HG02798 (cell line): ENCODE measurements around the gene SLC4A7.
A peak's percentile ranks its signal among the peaks of the same experiment; 100 is the strongest.
"Not testable (repeated sequence)": the region's sequence is repeated elsewhere in the genome, so short reads cannot be mapped to it uniquely, and the experiment has no call there.

Source experiments
- ATAC-seq: cut with Tn5 transposase; IDR thresholded peaks from one replicate; pipeline ENCODE4 v1.9.1; 2021; ENCODE audit warnings: mild to moderate bottlenecking; ENCODE audit not compliant: unreplicated experiment, poor library complexity

SLC4A7 gene

DNA sequence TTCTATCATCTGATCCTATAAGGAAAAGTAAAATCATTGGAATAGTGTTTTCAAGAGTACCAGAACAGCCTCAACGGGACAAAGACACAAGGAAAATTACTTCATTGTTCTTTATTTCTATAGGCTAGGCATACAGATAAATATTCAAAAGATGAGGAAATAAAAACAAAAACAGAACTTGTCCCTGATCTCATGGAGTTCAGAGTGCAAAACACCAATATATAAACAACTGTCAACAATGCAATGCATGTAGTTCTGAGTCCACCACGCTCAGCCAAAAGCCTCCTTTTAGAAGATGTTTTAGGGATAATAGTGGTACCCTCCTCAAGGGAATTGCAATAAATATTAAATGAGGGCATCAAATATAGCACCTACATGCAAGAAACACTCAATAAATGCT is 4.6 kb upstream of the SLC4A7 start:
- ATAC-seq, result no peak

DNA sequence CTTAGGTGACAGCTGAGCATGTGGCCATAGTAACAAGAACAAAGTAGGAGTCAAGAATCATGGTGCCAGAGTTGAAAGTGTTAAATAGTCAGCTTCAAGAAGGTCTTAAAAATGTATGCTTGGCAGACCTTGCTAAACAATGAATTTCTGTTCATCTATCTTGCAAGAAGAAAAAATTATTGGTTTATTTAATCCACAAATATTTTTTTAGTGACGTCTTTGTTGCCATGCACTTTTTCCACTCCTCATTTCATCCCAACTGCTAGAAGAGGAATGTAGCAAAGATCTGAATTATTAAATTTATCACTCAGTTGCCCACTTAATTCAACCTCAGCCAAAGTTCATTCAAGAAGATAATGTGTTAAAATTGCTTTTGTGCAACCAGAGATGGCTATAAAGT is 3.2 kb upstream of the SLC4A7 start:
- no peak for ATAC-seq

DNA sequence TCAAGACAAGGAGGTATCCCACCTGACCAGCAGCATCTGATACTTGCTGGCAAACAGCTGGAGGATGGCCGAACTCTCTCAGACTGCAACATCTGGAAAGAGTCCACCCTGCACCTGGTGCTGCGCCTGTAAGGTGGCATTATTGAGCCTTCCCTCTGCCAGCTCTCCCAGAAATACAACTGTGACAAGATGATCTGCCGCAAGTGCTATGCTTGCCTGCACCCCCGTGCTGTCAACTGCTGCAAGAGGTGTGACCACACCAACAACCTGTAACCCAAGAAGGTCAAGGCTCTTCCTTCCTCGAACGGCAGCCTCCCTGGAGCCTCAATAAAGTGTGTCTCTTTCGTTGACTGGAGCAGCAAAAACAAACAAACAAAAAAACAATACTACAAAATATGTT is 2.2 kb upstream of the SLC4A7 start:
- no peak for ATAC-seq

DNA sequence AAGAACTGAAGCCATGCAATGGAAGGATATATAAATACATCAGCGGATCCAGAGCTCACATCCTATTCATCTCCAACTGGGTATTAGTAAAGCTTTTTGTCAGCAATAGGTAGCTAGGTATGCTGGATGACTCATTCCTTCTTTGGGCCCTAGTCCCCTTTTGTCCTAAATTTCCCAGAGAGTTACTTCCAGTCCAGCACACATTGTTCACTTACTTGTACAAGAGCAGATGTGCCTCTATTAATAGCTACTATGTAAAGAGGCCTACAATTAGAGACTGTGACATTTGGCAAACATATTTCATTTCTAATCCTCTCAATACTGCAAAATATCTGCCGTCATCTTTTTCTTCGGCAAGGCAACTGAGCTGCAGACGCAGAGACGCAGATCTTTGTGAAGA is 1.7 kb upstream of the SLC4A7 start:
- no peak for ATAC-seq

DNA sequence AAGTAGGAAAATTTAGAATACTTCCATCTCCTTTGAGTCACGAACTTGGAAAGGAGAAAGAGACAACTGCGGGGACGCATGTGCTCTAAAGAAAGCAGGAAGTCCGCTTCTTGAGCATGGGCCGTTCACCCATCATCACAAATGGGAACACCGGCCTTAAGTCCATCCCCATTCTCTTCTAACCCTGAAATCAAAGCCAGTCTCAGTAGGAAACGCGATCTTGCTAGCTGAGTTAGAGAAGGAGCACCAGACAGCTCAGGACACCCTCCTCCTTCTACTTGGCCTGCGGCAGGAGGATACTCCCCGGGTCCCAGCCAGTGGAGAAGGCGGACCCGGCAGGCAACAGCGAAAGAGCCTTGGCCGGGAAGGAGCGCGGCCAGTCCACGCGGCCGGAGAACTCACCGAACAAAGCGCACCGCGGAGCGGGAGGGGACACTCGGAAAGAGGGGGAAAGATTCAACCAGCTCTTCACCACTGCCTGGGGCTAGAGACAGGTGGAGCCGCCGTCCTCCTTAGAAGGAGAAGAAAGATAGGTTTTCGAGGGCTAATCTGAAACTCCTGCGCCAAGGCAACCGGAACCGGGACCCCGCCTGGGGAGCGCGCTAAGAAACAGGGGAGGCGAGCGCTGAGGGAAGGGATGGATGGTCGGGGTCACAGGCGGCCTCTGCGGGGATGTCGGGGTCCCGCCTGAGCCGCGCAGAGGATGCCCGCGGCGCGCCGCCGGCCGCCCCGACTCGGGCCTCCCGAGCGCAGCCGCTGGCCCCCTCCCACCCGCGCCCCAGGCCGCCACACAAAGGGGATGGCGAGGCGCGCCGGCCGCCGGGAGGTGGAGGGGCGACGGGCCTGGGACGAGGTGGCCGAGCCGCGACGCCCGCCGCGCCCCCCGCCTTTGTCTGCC is 818 bp downstream of the SLC4A7 start:
- peak; percentile 20 for ATAC-seq

DNA sequence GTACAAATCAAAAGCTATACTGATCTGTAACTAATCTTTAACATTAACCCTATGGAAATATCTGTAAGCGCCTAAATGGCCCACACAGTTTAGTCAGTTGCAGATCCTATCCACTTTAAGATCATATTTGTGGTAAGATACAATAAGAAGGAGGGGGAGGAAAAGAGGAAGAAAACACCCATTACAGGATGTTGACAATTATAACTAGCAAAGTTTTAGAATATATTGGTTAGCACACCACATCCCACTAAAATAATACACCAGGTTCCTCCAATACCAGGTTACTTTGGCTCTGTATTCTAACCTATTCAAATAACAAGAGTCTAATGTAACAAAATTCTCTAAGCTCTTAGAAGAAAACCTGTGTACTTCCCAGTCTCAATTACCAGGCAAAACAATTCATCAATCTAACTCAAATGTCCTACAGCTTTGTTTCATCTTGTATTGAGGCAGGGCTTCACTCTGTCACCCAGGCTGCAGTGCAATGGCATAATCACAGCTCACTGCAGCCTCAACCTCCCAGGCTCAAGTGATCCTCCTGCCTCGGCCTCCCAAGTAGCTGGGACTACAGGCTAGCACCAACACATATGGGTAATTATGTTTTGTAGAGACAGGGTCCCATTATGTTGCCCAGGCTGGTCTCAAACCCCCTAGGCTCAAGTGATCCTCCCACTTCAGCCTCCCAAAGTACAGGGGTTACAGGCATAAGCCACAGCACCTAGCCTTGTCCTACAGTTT is 4.2 kb downstream of the SLC4A7 start:
- no peak for ATAC-seq

DNA sequence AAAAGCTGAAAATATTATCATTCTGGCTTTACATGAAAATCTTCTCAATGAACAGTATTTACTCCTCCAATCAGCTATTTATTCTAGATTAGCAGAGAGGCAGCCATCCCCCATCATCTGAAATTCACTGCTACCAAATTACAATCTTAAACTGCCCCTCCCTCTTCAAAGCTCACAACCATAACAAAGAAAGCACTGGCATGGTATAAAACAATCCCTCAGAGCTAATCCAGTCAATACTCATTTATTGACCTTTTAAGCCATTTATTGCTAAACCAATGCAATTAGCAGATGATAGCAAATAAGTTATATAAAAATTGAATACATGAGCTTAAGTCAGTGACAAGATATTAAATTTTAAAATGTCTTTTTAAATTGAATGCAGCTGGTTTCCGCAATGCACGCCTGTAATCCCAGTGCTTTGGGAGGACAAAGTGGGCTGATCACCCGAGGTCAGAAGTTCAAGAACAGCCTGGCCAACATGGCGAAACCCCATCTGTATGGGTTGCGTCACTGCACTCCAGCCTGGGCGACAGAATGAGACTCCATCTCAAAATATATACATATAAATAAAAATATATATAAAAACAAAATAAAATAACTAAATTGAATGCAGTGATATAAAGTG is 12.1 kb downstream of the SLC4A7 start:
- ATAC-seq, result no peak

DNA sequence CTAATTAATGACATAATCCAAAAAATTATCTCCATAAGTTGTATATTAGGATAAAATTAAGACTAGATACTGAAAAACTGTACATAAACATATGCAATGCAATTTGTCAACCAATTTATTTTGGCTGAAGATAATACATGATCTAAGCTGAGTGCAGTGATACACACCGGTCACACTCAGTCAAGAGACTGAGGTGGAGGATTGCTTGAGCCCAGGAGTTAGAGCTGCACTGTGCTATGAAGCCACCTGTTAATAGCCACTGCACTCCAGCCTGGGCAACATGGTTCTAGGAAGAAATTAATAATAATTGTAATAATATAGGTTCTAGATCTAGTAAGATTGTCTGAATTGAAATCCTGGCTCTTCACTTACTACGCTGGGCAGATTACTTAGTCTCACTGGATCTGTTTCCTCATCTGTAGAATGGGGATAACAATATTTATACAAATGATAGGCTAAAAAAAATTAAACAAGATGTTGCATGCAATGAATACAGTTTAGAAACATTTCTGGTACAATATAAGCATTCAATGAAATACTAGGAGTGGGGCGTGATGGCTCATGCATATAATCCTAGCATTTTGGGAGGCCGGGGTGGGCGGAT is 15.8 kb downstream of the SLC4A7 start:
- ATAC-seq, result no peak

DNA sequence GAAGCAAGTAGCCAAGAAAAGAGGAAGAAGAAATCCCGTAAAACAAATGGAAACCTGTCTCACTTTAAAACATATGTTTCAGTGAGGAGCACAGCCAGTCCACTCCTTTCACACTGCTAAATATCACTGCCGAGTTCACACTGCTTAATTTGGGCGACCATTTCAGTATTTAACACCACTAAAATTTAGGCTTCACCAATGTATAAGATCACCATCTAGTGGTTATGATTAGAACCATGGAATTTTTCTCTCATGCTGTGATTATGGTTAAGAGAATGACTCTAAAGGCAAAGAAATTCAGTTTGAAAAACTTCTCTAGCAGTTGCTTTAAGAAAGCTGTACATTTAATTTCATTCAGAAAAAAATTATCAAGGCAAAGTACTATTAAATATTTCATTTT is 16.6 kb downstream of the SLC4A7 start:
- peak; percentile 85 for ATAC-seq

DNA sequence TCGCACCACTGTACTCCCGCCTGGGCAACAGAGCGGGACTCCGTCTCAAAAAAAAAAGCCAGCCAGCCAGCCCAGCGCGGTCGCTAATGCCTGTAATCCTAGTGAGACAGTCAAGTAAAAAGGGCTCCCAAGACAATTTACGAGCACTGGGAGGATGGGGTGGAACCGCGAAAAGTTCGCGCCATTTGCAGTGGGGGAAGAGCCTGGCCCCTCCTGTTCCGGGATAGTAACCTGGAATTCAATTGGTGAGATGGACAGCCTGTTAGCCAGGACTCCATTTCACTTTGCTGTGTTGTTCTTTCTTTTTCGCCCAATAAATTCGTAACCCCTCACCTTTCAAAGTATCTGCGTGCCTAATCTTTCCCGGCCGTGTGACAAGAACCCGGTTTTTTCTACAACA is 19.5 kb downstream of the SLC4A7 start:
- no peak for ATAC-seq

DNA sequence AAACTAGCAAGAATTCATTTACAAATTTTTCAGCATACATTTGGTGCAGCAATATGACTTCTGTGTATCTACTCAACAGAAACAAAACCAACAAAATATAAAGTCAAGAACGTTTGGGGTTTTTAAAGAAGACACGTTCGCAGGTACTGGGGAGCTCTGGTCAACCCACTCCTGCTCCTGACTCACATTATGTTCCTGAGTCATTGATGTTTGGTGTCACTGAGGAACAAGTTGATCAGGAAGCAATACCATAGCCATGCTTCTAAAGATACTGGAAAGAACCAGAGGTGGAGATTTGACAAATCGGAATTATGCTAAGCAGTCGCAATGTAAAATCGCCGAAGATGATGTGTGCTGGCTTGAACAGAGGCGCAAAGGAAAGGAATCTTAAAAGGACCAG is 22.0 kb downstream of the SLC4A7 start:
- no peak for ATAC-seq

DNA sequence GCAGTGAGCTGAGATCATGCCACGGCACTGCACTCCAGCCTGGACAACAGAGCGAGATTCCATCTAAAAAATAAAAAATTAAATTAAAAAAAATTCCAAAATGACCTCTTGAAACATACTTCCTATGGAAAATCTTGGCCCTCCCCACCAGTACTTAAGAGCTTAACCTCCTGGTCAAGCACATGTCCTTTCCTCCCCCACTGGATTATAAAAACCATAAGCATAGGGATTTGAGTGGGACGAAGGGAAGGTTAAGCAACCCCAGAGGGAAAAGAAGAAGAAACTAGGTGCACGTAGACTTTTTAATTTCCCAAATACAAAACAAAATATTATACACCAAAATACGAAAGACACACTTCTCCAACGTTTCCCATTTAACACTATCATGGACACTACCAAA is 25.3 kb downstream of the SLC4A7 start:
- ATAC-seq, result no peak

DNA sequence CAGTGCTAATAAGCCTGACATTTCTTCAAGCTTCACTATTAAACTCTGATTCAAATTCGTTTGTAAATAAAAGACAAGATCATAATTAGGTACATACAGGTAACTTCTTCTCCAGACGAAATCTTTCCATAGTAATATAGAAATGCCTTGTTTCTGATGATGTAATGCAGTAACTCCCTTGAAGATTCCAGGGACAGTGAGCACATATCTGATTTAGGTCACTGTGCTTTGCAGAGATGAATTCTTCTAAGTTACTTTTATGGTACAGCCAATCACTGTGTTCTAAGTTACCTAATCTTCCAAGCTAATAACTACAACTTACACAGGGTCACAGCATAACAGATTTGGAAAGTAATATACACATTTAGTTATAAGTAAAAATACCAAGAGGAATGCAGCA is 27.6 kb downstream of the SLC4A7 start:
- ATAC-seq, result no peak

DNA sequence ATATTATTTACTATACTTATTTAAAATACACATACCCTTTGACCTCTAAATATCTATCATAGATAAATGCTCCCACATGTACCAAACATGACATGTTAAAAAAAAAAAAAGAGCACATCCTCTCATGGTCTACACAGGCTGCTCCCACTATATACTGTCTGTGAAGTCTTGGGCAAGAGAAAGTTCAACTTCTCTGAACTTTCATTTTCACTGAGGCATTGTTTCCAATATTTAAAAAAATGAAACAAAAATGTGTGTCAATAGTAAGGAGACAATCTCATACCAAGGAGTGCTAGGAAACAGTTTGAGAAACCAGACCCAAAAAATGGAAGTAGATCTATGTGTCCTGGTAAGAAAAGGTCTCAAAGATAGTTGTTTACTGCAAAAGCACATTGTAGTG is 29.3 kb downstream of the SLC4A7 start:
- peak; percentile 52 for ATAC-seq

DNA sequence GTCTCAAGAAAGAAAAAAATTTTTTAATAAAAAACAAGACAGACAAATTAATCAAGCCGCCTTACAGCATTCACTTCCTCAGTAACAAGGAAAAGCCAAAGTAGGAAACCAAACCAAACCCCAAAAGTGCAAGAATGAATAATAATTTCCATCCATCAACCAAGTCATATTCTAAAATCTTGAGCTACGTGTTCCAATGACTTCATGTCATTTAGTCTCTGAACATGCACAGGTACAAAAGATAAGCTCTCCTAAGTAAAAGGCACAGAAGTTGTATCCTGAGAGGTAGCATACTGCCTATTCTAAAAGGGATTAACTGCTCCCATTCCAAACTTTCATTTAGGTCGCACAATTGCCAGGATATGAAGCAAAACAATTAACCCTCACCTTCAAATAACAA is 29.7 kb downstream of the SLC4A7 start:
- no peak for ATAC-seq

DNA sequence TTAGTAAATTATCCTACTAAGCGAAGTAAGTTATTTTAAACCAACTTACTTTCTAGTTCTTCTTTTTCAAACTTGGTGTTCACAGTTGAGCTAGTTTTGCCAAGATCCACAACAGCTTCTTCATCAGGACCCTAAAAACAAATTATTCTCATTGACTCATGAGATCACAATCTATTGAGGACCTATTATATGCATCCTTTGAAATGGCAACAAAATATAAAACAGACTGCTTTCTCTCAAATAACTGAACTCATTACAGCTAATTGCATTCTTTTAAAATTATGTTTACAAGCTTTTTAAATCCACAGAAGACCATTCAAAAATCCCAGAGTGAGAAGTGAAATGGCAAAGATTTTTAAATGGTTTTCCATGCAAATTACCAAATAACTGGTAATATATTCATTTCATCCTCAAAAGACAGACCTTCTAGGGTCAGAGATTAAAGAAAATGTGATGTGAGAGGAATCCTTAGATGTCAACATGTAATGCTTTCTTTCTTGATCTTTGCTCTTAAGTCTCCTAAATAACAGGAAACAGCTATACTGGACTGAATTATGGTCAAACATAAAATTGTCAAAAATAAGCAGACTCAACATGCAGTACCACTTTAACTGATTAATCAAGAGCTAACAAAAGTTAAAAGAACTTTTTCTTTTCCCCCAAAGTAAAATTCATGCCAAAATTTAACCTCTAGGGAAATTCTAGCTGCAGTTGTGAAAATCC is 31.7 kb downstream of the SLC4A7 start:
- ATAC-seq, result no peak

DNA sequence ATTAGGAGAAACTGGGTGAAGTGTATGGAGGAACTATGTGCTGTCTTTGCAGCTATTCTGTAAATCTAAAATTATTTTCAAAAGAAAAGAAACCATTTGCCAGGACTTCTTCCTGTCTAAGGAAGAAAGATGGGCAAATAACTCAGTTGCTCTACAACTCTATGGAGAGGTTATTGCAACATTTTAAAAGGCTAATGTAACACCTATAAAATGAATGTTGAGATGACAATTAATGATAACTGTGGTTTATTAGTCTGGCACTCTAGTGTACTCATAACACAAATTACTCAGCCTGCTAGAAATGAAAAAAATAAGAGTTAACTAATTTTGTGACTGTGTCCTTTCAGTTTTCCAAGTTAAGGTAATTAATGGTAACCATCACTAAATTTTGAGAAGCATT is 32.3 kb downstream of the SLC4A7 start:
- ATAC-seq, result no peak

DNA sequence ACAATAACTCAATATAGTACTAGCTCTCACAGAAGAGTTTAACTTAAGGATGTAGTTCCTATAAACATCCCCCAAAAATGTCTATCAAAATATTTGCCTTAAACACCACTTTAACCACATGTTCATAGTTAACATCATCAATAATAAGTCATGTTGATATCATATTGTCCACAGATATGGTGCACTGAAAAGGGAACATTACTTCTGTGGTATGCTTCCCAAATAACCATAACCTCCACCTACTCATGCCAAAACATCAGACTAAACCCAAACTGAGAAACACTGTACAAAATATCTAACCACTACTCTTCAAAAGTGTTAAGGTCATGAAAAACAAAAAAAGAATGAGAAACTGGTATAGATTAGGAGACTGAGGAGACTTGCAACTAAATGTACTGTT is 32.9 kb downstream of the SLC4A7 start:
- no peak for ATAC-seq

DNA sequence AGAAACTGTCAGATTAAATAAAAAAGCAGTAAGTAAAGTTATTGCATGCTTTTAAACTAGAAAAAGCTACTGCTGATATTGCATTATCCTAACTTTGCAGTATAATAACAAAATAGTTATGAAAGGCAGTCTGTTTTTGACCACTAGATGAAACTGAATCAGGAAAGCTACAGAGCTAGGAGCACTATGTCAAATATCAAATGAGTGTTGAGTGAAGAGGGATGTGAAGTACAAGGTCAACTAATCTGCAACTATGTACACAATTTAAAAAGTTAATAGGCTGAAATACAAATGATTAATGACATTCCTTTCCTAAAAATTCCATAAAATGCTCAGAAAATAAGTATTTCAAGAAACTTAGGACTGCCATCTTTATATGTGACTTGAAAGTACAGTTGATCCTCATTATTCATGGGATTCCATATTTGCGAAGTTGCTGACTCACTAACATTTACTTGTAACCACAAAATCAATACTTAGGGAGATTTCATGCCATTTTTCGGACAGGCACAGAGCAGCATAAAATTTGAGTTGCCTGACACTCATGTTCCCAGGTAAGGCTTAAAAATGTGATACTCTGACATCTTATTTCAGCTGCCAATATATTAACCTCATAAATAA is 34.5 kb downstream of the SLC4A7 start:
- no peak for ATAC-seq

DNA sequence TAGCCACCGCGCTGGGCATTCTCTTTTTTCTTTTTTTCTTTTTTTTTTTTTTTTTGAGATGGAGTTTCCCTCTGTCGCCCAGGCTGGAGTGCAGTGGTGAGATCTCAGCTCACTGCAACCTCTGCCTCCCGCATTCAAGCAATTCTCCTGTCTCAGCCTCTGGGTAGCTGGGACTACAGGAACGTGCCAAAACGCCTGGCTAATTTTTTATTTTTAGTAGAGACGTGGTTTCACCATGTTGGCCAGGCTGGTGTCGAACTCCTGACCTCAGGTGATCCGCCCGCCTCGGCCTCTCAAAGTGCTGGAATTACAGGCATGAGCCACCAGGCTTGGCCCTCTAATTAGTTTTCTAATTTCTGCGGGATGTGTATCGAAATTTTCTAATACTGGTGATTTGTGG is 41.2 kb downstream of the SLC4A7 start:
- ATAC-seq, result not testable (repeated sequence)
